ENCODE results near the gene LMNB1.
"Not testable (repeated sequence)": the region's sequence is repeated elsewhere in the genome, so short reads cannot be mapped to it uniquely, and the experiment has no call there.

LMNB1 gene

GRCh38 chr5:126819253-126819652 lies 42.3 kb downstream of the LMNB1 start:
- DNase-seq (ENCODE audit: low read depth in 2 of 2) = no peak

GRCh38 chr5:126826619-126827215 lies 49.8 kb downstream of the LMNB1 start:
- DNase-seq (ENCODE audit: low read depth in 2 of 2) = no peak

GRCh38 chr5:126829098-126829497 lies 52.2 kb downstream of the LMNB1 start:
- no peak for DNase-seq (ENCODE audit: low read depth in 2 of 2)

GRCh38 chr5:126830061-126830460 lies 53.1 kb downstream of the LMNB1 start:
- DNase-seq (ENCODE audit: low read depth in 2 of 2) = no peak

GRCh38 chr5:126831156-126831555 lies 54.2 kb downstream of the LMNB1 start:
- DNase-seq (ENCODE audit: low read depth in 2 of 2) = no peak

- DNase-seq (ENCODE audit: low read depth in 2 of 2) = no peak
Measured at GRCh38 chr5:126836778-126837177, 59.8 kb downstream of the LMNB1 start.

- DNase-seq (ENCODE audit: low read depth in 2 of 2) = no peak
Measured at GRCh38 chr5:126837242-126837641, 60.3 kb downstream of the LMNB1 start.

- no peak for DNase-seq (ENCODE audit: low read depth in 2 of 2)
Measured at GRCh38 chr5:126837906-126838539, 61.1 kb downstream of the LMNB1 start.

GRCh38 chr5:126839407-126839806 lies 62.5 kb downstream of the LMNB1 start:
- DNase-seq (ENCODE audit: low read depth in 2 of 2) = not testable (repeated sequence)

GRCh38 chr5:126843375-126843774 lies 66.4 kb downstream of the LMNB1 start:
- DNase-seq (ENCODE audit: low read depth in 2 of 2) = not testable (repeated sequence)

GRCh38 chr5:126845470-126846070 lies 68.6 kb downstream of the LMNB1 start:
- DNase-seq (ENCODE audit: low read depth in 2 of 2) = peak; percentile 23 to 43

- DNase-seq (ENCODE audit: low read depth in 2 of 2) = no peak
Measured at GRCh38 chr5:126846344-126846743, 69.4 kb downstream of the LMNB1 start.

- no peak for DNase-seq (ENCODE audit: low read depth in 2 of 2)
Measured at GRCh38 chr5:126846744-126847455, 70.0 kb downstream of the LMNB1 start.

- DNase-seq (ENCODE audit: low read depth in 2 of 2) = no peak
Measured at GRCh38 chr5:126847456-126847820, 70.5 kb downstream of the LMNB1 start.

GRCh38 chr5:126847826-126848251 lies 70.9 kb downstream of the LMNB1 start:
- no peak for DNase-seq (ENCODE audit: low read depth in 2 of 2)

GRCh38 chr5:126848253-126848652 lies 71.3 kb downstream of the LMNB1 start:
- DNase-seq (ENCODE audit: low read depth in 2 of 2) = no peak

GRCh38 chr5:126849101-126849678 lies 72.3 kb downstream of the LMNB1 start:
- DNase-seq (ENCODE audit: low read depth in 2 of 2) = no peak

GRCh38 chr5:126851501-126852011 lies 74.6 kb downstream of the LMNB1 start:
- no peak for DNase-seq (ENCODE audit: low read depth in 2 of 2)

GRCh38 chr5:126852091-126852571 lies 75.2 kb downstream of the LMNB1 start:
- DNase-seq (ENCODE audit: low read depth in 2 of 2) = no peak

GRCh38 chr5:126852841-126853271 lies 75.9 kb downstream of the LMNB1 start:
- no peak for DNase-seq (ENCODE audit: low read depth in 2 of 2)

- DNase-seq (ENCODE audit: low read depth in 2 of 2) = peak in 1 of 2 donors; percentile 4
Measured at GRCh38 chr5:126853541-126854307, 76.8 kb downstream of the LMNB1 start.
